Activated T-cell treated with anti-CD3 and anti-CD28 coated beads, Interleukin-2, amount 50 U/mL, for 24 hours (primary cell): ENCODE data around the gene SPSB1.
A peak's percentile ranks its signal among the peaks of the same experiment; 100 is the strongest.

Experiments
- DNase-seq: peaks from one replicate; pipeline ENCODE4 v3.0.0-alpha.2; 2020
- H3K27ac Mint-ChIP-seq: 2 replicates; pipeline ENCODE4 v1.8.0; 2020; ENCODE audit warnings: mild to moderate bottlenecking, mixed read lengths
- H3K27me3 Mint-ChIP-seq: 2 replicates; pipeline ENCODE4 v1.8.0; 2020; ENCODE audit warnings: mixed read lengths
- H3K36me3 Mint-ChIP-seq: 2 replicates; pipeline ENCODE4 v1.8.0; 2020; ENCODE audit warnings: low read depth, mixed read lengths
- H3K4me1 Mint-ChIP-seq: 2 replicates; pipeline ENCODE4 v1.8.0; 2020; ENCODE audit warnings: low read depth, mixed read lengths
- H3K4me3 Mint-ChIP-seq: 2 replicates; pipeline ENCODE4 v1.8.0; 2020; ENCODE audit warnings: mild to moderate bottlenecking, moderate library complexity, mixed read lengths
- H3K9me3 Mint-ChIP-seq: 2 replicates; pipeline ENCODE4 v1.8.0; 2020; ENCODE audit warnings: mixed read lengths

The SPSB1 gene

DNA sequence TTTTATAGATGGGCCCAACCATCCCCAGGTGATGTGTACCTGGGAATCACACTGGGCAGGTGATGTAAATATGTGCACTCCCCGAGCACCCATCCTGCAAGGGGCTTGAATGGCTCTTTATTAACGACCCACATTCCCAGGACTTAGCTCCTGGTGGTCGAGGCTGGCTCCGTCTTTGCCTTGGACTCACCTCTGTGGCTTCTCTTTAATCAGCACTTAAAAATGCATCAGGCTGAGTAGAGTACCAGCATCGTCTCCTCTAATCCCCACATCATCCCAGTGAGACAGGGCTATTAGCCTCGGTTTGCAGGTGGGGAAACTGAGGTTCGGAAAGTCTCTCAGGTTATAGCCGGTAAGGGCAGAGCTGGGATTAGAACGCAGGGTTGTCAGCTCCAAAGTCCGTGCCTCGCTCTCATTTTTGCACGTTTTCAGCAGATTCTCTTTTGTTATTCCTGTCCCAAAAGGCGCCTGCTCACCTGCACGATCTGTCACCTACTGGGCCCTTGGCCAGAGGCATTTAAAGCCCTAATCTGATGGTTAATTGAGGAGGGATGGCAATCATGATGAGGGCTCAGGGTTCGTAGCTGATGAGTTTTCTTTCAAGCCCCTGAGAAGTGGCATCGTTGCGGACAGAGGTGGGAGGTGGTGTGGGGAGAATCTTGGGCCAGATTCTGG, 29.4 kb downstream of the SPSB1 start:
- Mint-ChIP-seq H3K27ac (no peak overlapping the region), H3K36me3 (no peaks in the 10 kb centered on the region), H3K9me3 (no peaks in the 10 kb centered on the region), H3K27me3 (no peaks in the 10 kb centered on the region), H3K4me1 (peaks cover 15% of the 10 kb centered on the region), H3K4me3 (no peak overlapping the region)
- no peak for DNase-seq

- H3K4me1 Mint-ChIP-seq, result peaks cover 9% of the 10 kb centered on the region
- no peak overlapping the region for H3K27ac Mint-ChIP-seq
- H3K27me3 Mint-ChIP-seq, result no peaks in the 10 kb centered on the region
- no peak overlapping the region for H3K4me3 Mint-ChIP-seq
- H3K36me3 Mint-ChIP-seq, result no peaks in the 10 kb centered on the region
- no peaks in the 10 kb centered on the region for H3K9me3 Mint-ChIP-seq
- no peak for DNase-seq
Measured at GRCh38 chr1:9322661-9323244, 30.1 kb downstream of the SPSB1 start.

DNA sequence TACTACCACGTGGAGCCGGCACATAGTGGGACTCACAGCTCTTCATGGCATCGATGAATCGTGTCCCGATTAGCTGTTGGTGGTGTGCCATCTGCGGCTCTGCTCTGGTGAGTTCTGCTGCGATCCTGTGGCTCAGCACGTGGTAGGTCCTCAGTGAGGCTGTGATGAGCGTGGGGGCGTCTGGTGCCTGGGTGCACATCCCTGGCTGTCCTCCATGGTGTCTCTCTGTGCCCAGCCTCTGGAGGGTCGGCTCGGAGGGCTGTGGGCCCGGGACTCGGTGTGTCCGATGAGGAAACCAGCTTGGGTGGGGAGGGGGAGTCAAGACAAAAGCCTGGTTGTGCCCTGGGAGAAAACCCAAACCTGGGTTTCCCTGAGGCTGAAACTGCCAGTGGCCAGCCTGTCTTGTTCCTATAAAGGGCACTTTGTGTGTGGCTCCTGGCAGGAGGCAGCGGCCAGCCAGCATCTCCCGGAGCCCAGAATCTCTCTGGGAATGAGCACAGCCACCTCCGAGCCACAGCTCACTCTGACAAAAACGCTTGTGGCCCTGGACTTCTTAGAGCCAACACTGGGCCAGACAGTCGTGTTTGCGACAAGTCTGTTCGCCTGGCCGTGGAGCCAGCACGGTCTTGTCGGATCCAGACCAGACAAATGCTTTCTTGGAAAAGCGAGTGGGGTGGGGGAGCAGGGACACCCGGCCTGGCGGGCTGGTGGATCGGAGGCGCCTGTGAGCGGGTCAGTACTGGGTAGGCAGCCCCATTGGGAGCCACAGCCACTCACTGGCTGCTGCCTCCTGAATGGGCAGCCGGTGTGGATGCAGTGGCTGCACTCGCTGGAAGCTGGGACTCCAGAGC, 31.8 kb downstream of the SPSB1 start:
- Mint-ChIP-seq H3K9me3 (no peaks in the 10 kb centered on the region), H3K36me3 (no peaks in the 10 kb centered on the region), H3K27me3 (no peaks in the 10 kb centered on the region), H3K4me1 (no peaks in the 10 kb centered on the region), H3K27ac (no peak overlapping the region), H3K4me3 (no peak overlapping the region)
- DNase-seq, result no peak

GRCh38 chr1:9326596-9326995, 33.9 kb downstream of the SPSB1 start:
- DNase-seq, result no peak
- Mint-ChIP-seq H3K4me1 (no peaks in the 10 kb centered on the region), H3K36me3 (no peaks in the 10 kb centered on the region), H3K4me3 (no peak overlapping the region), H3K27me3 (no peaks in the 10 kb centered on the region), H3K27ac (no peak overlapping the region), H3K9me3 (no peaks in the 10 kb centered on the region)

DNA sequence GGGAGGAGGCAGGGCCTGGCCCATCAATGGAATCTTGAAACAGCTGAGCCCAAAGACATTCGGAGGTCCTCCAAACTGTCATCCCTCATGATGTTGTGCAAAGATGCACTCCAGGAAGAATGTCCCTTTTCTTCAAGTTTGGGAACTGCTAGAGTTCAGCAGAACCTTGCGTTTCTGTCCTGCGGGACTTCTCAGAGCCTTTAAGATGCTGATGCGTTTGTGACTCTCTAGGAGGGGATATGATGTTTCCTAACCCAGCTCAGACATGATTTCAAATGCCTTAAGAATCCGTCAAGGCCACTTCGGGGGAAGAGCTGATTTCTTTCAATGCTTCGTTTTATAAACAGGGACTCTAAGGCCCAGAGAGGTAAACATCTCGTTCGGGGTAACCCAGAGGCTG, 35.5 kb downstream of the SPSB1 start:
- H3K27me3 Mint-ChIP-seq, result no peaks in the 10 kb centered on the region
- no peak for DNase-seq
- peaks cover 12% of the 10 kb centered on the region for H3K4me1 Mint-ChIP-seq
- H3K27ac Mint-ChIP-seq, result no peak overlapping the region
- H3K9me3 Mint-ChIP-seq, result no peaks in the 10 kb centered on the region
- no peaks in the 10 kb centered on the region for H3K36me3 Mint-ChIP-seq
- no peak overlapping the region for H3K4me3 Mint-ChIP-seq

GRCh38 chr1:9328715-9329114, 36.0 kb downstream of the SPSB1 start:
- H3K9me3 Mint-ChIP-seq, result no peaks in the 10 kb centered on the region
- no peak overlapping the region for H3K4me3 Mint-ChIP-seq
- H3K27me3 Mint-ChIP-seq, result no peaks in the 10 kb centered on the region
- no peak for DNase-seq
- peaks cover 12% of the 10 kb centered on the region for H3K4me1 Mint-ChIP-seq
- no peak overlapping the region for H3K27ac Mint-ChIP-seq
- no peaks in the 10 kb centered on the region for H3K36me3 Mint-ChIP-seq

- Mint-ChIP-seq H3K27me3 (no peaks in the 10 kb centered on the region), H3K4me1 (peaks cover 12% of the 10 kb centered on the region), H3K27ac (no peak overlapping the region), H3K9me3 (no peaks in the 10 kb centered on the region), H3K36me3 (no peaks in the 10 kb centered on the region), H3K4me3 (no peak overlapping the region)
- DNase-seq, result no peak
Measured at GRCh38 chr1:9331016-9331415, 38.3 kb downstream of the SPSB1 start.

DNA sequence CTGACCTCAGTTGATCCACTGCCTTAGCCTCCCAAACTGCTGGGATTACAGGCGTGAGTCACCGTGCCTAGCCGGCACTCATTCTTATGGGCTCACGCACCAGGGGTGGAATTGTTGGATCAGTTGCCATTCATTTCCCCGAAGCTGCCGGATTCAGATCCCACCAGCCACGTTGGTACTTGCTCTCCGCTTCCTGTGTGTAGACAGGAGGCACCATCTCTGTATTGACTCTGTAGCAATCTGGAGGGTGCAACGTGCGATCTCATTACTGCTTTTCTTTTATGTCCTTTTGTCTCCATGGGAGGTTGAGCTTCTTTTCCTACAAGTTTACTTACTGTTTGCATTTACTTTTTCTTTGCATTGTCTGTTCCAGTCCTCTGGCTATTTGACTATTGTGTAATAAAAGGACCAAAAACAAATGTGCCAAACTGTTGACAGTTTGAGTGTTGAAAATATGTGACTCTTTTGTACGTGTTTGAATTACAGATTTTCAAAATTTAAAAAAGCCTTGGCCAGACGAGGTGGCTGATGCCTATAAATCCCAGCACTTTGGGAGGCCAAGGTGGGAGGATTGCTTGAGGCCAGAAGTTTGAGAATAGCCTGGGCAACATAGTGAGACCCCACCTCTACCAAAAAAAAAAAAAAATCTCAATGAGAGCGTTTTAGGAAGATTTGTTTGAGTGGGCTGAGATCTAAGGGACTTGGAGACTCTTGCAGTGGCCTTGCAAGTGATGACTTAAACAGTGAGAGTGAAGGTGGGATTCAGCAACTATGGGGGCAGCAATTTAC, 39.1 kb downstream of the SPSB1 start:
- peak overlapping the region; percentile 18 for H3K27ac Mint-ChIP-seq
- H3K27me3 Mint-ChIP-seq, result no peaks in the 10 kb centered on the region

GRCh38 chr1:9332513-9333143, 39.9 kb downstream of the SPSB1 start:
- no peak overlapping the region for H3K4me3 Mint-ChIP-seq

More for the DNA sequence above, 39.1 kb downstream of the SPSB1 start:
- Mint-ChIP-seq H3K36me3 (no peaks in the 10 kb centered on the region), H3K9me3 (no peaks in the 10 kb centered on the region), H3K4me1 (peaks cover 12% of the 10 kb centered on the region), H3K4me3 (no peak overlapping the region)
- no peak for DNase-seq

GRCh38 chr1:9338397-9339246, 45.9 kb downstream of the SPSB1 start:
- H3K27ac Mint-ChIP-seq, result no peak overlapping the region
- H3K9me3 Mint-ChIP-seq, result peaks cover 3% of the 10 kb centered on the region
- H3K36me3 Mint-ChIP-seq, result no peaks in the 10 kb centered on the region
- H3K4me1 Mint-ChIP-seq, result no peaks in the 10 kb centered on the region
- no peaks in the 10 kb centered on the region for H3K27me3 Mint-ChIP-seq
- H3K4me3 Mint-ChIP-seq, result no peak overlapping the region
- no peak for DNase-seq

More at GRCh38 chr1:9332513-9333143, 39.9 kb downstream of the SPSB1 start:
- no peak for DNase-seq
- Mint-ChIP-seq H3K27me3 (no peaks in the 10 kb centered on the region), H3K9me3 (no peaks in the 10 kb centered on the region), H3K4me1 (peaks cover 12% of the 10 kb centered on the region), H3K27ac (peak overlapping the region; percentile 18), H3K36me3 (no peaks in the 10 kb centered on the region)

DNA sequence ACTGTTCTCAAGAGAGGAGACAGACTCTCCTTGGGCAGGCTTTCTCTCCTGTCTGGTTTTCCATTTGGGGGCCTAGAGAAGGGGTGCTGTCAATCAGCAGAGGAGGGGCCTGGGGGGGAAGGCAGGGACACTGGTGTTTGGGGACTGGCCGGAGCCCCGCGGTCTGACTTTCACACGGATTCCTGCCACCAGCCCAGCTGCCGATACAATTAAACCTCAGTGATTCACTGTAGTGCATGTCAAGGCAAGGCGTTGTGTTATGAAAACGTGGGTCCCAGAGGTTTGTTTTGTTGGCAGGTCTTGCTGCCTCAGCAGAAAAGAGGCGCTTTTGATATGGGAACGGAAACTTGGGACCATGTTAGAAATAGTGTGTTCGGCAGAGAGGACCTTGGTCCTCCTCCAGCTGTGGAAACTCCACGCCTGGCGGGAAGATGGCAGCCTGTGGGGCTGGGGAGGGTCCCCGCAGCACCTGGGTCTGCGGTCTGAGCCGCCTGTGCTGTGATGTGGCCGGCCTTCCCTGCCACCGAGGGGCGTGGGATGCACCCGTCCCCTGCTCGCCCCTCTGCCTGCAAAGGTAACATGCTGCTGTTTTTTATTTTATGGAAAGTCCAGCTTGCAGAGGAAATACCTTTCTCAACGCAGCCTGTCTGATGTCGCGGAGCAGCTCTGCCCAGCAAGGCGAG, 47.6 kb downstream of the SPSB1 start:
- Mint-ChIP-seq H3K4me3 (no peak overlapping the region), H3K27ac (no peak overlapping the region)

GRCh38 chr1:9340864-9341263, 48.2 kb downstream of the SPSB1 start:
- H3K27me3 Mint-ChIP-seq, result no peaks in the 10 kb centered on the region
- H3K4me1 Mint-ChIP-seq, result peaks cover 3% of the 10 kb centered on the region
- H3K27ac Mint-ChIP-seq, result no peak overlapping the region
- no peak overlapping the region for H3K4me3 Mint-ChIP-seq
- no peak for DNase-seq
- peaks cover 3% of the 10 kb centered on the region for H3K9me3 Mint-ChIP-seq
- no peaks in the 10 kb centered on the region for H3K36me3 Mint-ChIP-seq

More for the DNA sequence above, 47.6 kb downstream of the SPSB1 start:
- no peak for DNase-seq
- Mint-ChIP-seq H3K4me1 (no peaks in the 10 kb centered on the region), H3K36me3 (no peaks in the 10 kb centered on the region), H3K9me3 (peaks cover 3% of the 10 kb centered on the region), H3K27me3 (no peaks in the 10 kb centered on the region)

DNA sequence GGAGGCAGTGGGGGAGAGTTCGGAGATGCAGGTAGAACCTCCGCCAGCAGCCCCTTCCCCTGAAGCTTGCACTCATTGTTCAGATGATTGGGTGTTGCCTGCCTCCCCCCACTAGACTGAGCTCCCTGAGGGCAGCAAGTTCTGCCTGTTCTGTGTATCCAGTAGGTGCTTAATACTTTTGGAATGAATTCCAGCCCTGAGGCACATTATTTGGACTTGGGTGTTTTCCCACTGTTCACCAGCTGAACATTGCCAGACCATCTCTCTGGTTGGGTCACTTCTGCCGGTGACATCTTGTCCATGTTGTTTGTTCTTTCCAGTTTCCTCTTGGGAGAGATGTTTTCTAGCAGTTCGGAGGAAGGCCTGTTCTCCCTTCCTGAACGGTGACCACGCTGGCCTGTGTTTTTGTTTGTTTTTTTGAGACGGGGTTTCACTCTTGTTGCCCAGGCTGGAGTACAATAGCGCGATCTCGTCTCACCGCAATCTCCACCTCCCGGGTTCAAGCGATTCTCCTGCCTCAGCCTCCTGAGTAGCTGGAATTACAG, 48.7 kb downstream of the SPSB1 start:
- Mint-ChIP-seq H3K27ac (no peak overlapping the region), H3K9me3 (peaks cover 3% of the 10 kb centered on the region), H3K27me3 (no peaks in the 10 kb centered on the region), H3K4me3 (no peak overlapping the region), H3K36me3 (no peaks in the 10 kb centered on the region), H3K4me1 (peaks cover 4% of the 10 kb centered on the region)
- DNase-seq, result no peak
